ENCODE measurements around the gene MIER1.

DNA sequence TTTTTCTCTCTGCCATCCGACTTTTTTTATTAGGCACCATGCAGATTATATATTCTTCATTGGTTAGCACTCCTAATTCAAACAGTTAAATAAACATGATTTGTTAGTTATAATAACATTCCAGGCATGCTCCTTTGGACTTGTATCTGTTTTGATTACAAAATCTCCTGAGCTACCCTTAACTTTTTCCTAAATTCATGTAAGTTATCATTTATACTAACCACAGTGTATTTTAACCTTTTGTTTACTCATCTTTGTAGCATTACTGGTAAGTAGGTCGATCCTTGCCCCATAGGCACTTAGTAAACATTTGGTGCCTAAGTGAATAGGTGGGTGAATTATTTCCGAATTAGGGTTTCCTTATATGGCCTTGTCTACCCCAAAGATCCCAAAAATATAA lies 43.8 kb downstream of the MIER1 start:
- TF ChIP-seq, protein P1, sequence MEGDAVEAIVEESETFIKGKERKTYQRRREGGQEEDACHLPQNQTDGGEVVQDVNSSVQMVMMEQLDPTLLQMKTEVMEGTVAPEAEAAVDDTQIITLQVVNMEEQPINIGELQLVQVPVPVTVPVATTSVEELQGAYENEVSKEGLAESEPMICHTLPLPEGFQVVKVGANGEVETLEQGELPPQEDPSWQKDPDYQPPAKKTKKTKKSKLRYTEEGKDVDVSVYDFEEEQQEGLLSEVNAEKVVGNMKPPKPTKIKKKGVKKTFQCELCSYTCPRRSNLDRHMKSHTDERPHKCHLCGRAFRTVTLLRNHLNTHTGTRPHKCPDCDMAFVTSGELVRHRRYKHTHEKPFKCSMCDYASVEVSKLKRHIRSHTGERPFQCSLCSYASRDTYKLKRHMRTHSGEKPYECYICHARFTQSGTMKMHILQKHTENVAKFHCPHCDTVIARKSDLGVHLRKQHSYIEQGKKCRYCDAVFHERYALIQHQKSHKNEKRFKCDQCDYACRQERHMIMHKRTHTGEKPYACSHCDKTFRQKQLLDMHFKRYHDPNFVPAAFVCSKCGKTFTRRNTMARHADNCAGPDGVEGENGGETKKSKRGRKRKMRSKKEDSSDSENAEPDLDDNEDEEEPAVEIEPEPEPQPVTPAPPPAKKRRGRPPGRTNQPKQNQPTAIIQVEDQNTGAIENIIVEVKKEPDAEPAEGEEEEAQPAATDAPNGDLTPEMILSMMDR (IDR thresholded peaks at IDR 0.05 in 2 of 3, conservative IDR thresholded peaks at IDR 0.05 in 1 of 3; ENCODE audit: borderline replicate concordance in 1 of 3, insufficient read depth in 1 of 3, low read depth in 2 of 3, low read length in 2 of 3), result no peak
- TF ChIP-seq EZH2 (IDR thresholded peaks at IDR 0.05), result no peak
- no peak for TF ChIP-seq EGR1 (IDR thresholded peaks at IDR 0.05; ENCODE audit: low read depth)
- no peak for TF ChIP-seq TCF7L2 (IDR thresholded peaks at IDR 0.05; ENCODE audit: borderline replicate concordance, extremely low read depth, insufficient read depth, insufficient read length)
- TF ChIP-seq SIN3A (IDR thresholded peaks at IDR 0.05; ENCODE audit: low read depth), result no peak
- TF ChIP-seq POLR2AphosphoS5 (IDR thresholded peaks at IDR 0.05; ENCODE audit: low read depth, low read length), result no peak
- no peak for TF ChIP-seq ELF1 (IDR thresholded peaks at IDR 0.05; ENCODE audit: borderline replicate concordance, low read depth)
- TF ChIP-seq POLR2A (IDR thresholded peaks at IDR 0.05; ENCODE audit: borderline replicate concordance, extremely low read depth, insufficient read depth, insufficient read length), result no peak
- TF ChIP-seq ZNF274 (IDR thresholded peaks at IDR 0.05; ENCODE audit: low read depth, low read length), result no peak
- no peak for TF ChIP-seq SP1 (IDR thresholded peaks at IDR 0.05; ENCODE audit: low read depth)
